22Rv1 (cell line): ENCODE data around the gene L3MBTL4.

Source experiments
- ZFX ChIP-seq: fragments of 450-650 bp; IDR thresholded peaks from 2 replicates; pipeline ENCODE4 v1.6.1; 2017; ENCODE audit warnings: antibody characterized with exemption, borderline replicate concordance
- TF ChIP-seq, protein P1 (sequence below): fragments of 450-650 bp; IDR thresholded peaks from 2 replicates; pipeline ENCODE4 v1.5.1; 2017; ENCODE audit warnings: mild to moderate bottlenecking

GRCh38 chr18:6219116-6219717 is 195.5 kb downstream of the L3MBTL4 start:
- TF ChIP-seq, protein P1, sequence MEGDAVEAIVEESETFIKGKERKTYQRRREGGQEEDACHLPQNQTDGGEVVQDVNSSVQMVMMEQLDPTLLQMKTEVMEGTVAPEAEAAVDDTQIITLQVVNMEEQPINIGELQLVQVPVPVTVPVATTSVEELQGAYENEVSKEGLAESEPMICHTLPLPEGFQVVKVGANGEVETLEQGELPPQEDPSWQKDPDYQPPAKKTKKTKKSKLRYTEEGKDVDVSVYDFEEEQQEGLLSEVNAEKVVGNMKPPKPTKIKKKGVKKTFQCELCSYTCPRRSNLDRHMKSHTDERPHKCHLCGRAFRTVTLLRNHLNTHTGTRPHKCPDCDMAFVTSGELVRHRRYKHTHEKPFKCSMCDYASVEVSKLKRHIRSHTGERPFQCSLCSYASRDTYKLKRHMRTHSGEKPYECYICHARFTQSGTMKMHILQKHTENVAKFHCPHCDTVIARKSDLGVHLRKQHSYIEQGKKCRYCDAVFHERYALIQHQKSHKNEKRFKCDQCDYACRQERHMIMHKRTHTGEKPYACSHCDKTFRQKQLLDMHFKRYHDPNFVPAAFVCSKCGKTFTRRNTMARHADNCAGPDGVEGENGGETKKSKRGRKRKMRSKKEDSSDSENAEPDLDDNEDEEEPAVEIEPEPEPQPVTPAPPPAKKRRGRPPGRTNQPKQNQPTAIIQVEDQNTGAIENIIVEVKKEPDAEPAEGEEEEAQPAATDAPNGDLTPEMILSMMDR, result peak; percentile 87
- TF ChIP-seq ZFX, result no peak
